ENCODE data around the gene CFAP221.

CFAP221 gene

DNA sequence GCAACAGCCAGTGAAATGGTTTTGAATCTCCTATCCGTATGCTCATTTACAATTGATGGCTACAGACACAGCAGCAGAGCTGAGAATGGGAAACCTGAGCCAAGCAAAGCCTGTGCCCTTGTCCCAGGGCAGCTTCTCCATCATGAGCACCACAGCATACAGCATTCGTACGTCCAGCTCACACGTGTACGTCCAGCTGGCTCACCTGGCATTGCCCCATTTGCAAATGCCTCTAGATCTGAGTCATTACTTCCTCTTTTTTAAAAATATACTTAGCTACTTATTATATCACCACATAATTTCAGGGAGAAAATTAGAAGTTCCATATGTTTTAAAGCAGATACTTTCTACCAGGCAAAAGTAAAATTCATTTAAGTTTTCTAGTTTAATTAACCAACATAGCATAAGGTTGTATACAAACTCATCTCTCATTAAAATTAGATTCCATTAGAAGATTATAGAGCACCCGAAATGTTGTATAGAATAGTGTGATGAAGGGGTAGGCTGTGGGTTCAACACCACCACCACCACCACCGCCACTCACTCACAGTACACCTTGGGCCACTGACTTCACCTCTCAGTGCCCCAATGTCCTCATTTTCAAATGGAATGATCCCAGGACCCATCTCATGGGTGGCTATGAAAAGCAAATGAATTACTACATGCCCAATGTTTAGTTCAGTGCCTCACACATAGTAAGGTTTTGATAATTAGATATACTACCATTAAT lies 103.4 kb downstream of the CFAP221 start:
- DNase-seq, result peak; percentile 6

DNA sequence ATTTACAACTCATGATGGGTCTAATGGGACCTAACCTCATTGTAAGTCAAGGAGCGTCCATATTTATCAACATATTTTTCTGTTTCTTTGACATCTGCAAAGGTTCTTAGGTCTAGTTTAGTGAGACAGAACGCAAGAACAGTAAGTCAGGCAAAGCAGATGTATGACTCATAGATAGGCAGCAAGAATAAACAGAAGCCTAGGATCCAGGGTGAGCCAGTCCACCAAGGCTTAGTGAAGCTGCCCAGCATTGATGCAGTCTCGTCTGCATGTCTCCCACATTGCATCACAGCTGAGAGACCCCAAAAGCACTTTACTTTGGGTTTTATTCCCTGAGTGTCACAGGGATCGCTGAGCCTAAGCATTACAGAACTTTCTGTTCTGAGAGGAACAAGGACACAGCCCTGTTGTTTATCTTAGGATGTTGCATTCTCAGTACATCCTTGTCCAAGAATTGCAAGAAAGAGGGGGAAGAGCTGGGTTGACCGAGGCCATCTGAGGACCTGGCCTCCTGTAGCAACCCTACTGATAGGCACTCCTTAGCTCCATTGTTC lies 105.2 kb downstream of the CFAP221 start:
- no peak for DNase-seq

DNA sequence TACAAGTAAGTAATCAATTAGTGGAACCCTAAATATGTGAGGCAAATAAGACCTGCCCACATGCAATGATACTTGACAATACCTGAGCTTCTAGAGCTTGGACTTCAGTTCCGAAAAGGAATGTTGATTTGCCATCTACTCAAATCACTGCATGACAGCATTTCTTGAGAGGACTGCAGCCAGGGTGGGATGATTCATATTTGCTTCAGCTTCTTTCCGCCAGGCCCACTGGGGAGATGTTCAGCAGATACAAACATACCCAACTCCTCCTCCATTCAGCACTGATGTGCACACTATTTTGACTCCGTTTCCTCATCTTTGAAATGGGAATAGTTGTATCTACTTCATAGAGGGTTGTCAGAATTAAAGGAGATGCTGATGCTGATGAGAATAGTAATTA lies 106.0 kb downstream of the CFAP221 start:
- no peak for DNase-seq

DNA sequence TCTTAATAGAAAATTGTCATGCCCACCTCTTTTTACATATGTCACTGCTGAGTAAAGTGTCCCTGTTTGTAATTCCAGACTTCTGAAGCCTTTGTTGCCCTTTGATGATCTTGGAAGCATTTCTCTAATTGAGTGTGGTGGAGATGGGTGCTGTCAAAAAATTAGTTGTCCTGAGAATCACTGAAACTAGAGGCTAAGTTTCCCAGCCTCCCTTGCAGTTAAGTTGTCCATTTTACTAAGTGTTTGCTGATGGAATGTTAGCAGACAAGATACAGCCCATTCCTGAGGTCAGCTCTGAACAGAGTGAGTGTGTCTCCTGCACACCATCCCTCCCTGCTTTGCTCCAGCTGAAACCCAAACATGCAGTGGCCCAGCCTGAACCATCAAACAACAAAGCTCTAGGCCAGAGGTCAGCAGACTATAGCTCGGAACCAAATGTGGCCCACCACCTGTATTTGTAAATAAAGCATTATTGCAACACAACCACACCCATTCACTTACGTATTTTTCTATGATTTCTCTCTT lies 106.7 kb downstream of the CFAP221 start:
- DNase-seq, result no peak

DNA sequence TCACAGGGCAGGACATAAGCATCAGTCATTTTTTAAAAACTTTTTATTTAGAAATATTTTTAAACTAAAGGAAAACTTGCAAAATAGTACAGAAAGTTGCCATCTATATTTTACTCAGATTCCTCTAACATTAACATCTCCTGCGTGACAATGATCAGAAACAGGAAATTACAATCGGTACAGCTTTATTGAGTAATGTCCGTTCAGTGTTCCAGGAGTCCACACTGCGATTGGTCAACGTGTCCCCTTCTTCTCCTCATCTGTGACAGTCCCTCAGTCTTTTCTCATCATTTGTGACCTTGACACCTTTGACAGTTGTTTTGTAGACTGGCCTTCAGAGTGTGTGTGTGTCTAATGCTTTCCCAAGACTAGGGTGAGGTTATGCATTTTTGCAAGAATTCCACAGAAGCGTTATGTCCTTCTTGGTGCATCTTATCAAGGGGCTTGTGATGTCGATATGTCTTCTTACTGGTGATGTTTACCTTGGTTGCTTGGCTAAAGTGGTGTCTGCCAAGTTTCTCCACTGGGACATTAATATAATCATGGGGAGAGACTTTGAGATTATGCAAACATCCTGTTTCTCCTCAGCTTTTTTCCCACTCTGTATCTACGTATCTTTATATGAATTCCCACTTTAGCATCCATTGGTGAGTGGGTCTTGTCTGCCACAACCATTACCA lies 113.4 kb downstream of the CFAP221 start:
- DNase-seq, result no peak

DNA sequence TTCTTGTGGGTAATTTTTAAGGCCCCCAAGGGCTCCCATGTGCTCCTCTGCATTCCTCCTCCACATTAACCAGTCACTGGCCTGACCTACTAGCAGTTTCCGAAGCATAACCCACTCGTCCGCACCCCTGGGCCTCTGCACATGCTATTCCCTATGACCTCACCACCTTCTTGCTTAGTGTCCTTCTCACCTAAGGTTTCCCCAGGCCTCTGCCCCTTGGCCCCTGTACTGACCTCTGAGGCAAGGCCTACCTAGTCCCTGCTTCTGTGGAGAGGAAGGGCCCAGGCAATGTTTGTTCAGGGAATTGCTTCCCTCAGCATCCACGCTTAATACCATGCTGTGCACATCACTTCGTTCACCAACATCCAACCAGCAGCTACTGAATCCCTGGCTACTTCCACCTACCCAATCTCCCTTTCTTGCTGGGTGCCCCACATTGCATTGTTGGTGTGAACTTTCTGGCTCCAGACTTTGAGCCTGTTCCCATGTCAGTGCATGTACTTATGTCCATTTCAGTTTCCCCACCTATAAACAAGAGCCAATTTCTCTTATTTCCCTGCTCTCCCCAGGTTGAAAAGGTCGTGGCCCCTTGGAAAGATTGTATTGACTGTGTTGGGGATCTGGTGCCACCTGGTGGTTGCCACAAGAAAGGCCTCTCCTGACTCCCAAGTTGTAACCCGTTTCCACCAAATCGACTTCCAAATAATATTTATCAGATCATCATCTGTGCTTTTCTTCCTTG lies 115.5 kb downstream of the CFAP221 start:
- DNase-seq, result peak; percentile 45

DNA sequence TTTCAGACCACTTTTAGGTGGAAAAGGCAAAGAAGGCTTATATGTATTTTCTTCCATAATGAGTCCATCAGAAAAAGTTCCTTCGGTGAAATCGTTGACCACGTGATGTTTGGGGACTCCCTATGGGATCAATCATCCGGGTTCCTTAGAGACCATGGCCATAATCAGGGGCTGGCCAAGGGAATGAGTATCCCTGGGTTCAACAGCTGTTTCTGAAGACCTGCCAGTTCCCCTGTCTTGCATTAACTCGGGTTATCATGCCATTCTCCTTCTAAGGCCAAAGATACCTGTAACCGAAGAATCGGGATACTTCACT lies 116.1 kb downstream of the CFAP221 start:
- DNase-seq, result no peak

DNA sequence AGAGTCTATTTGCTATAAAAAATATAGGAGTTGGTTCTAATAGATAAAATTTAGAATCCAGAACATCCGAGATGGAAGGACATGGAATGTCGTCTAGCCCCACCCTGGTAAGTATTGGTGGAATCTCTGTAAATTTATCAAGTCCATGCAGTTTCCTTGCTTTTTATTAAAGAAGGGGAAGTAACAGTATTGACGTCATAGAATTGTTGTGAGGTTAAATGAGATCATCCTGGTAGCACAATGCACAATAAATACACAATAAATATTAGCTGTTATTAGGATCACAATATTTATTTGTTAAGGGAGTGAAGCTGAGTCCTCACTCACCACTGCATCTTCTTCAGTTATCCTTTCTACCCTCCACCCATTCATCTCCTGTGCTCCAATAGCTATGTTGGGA lies 118.0 kb downstream of the CFAP221 start:
- DNase-seq, result no peak

DNA sequence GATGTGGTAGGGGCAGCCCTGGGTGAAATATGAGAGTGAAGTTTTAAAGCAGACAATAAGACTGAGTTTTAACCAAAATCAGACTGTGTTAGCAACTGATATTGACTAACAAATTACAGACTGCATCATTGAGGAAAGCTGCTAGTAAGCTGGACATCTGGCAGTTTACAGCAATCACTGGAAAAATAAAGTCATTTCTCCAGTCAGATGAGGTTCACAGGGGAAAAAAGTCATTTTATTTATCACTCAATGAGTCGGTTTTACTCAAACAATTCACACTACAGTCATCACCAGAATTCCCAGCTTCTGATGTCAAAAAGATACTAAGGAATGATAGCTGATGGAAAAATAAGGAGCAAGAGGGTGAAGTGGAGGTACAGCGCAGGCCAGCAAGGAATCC lies 124.3 kb downstream of the CFAP221 start:
- no peak for DNase-seq

DNA sequence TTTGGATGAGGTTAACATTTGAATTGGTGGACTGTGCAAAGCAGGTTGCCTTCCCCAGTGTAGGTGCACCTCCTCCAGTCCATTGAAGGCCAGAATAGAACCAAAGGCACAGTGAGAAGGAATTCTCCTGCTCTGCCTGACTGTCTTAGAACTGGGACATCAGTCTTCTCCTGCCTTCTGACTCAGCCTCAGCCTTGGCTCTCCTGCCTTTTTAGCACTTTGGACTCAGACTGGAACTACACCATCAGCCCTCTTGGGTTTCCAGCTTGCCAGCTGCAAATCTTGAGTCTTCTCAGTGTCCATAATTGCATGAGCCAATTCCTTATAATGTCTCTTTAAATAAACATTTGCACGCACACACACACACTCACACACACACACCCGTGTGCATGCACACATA lies 126.8 kb downstream of the CFAP221 start:
- DNase-seq, result no peak

DNA sequence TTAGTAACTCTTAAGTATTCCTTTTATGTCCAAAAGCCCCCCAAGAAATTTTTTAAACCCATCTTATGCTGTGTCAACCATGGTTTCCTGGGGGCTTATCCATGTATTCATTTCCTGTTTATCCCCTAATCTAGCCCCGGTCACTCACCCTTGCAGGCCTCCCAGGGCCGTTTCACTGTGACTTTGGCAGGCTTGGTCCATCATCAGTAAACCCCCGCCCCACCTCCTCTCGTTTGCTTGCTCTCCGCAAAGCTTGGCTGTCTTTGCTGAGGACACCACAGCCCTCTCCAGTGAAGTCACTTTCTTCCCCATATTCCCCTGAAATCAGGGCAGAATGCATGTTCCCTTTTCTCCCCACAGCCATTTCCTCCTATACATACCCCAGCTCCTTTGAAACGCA lies 127.5 kb downstream of the CFAP221 start:
- DNase-seq, result no peak

DNA sequence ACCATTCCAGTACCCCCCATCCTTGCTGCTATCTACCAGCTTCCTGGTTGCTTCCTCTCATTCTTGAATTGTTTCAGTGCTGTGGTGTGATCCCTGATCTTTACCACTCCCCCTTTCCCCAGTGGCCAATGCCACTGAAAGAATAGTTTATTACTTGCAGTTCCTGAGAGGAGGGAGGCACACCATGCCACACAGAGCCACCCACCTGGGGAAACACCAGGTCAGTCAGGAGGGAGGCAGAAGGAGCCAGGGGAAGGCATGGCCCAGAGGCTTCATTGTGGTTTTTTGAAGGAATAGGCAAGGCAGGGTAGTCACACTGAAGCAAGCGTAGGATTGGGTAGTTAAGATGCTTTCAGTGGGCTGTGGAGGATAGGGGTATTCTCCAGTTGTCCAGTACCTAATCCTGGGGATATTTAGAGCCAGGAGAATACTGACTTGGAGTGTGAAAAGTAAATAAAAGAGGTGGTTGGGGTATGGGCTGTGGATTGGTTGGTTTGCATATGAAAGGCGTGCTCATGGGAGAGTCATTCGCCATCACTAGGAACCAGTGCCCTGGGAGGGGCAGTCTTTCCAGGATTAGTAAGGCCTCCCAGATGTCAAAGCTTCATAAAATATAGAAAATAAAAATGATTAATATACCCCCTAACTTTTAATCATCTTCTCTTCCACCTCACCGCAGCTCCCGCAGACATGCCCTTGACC lies 128.1 kb downstream of the CFAP221 start:
- no peak for DNase-seq

DNA sequence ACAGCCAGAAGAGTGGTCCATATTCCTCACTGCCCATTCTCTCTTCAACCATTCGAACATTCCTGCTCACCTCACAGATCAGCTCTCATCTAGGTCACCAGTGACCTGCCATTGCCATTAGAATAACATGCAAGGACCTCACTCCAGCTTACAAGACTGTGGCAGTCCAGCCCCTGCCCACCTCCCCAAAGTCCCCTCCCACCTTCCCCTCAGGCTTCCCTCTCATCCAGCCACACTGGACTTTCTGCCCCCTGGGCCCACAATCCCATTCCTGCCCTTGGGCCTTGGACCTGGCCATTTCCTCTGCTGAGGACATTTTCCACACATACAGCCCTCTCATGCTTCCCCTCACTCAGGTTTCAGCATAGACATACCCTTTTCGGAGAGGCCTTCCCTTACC lies 129.5 kb downstream of the CFAP221 start:
- no peak for DNase-seq

DNA sequence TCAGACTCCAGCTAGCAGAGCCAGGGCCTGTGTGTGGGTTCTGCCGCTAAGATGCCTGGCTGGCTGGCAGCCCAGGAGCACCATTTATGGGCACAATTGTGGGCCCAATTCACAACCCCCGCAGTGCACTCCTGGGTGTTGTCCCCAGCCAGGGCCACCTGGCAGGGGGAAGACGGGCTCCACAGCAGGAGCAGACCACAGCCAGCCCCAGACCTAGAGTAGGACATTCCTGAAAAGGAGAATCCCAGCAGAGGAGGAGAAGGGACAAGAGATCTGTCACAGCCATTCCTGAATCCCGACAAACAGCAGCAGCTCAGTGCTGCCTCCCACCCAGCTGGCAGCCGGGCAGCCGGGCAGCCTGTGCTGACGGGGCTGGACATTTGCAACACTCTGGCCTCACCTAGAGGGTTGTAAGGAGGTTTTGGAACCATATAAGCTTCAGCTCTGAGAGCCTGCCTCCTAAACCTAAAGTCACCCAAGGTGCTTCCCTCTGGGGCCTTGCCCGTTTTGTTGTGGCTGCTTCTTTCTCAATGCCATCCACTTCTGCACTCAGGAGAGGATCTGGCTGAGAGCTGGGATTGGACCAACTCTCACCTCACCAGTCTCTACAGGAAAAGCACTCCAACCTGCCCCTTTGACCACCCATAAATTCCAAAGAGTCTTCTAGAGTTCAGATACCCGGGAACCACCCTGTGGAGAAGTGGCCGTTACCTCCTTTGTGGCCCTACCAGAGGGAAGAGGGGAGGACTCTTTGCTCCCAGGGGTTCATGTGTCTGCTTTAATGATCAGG lies 130.7 kb downstream of the CFAP221 start:
- DNase-seq, result no peak

DNA sequence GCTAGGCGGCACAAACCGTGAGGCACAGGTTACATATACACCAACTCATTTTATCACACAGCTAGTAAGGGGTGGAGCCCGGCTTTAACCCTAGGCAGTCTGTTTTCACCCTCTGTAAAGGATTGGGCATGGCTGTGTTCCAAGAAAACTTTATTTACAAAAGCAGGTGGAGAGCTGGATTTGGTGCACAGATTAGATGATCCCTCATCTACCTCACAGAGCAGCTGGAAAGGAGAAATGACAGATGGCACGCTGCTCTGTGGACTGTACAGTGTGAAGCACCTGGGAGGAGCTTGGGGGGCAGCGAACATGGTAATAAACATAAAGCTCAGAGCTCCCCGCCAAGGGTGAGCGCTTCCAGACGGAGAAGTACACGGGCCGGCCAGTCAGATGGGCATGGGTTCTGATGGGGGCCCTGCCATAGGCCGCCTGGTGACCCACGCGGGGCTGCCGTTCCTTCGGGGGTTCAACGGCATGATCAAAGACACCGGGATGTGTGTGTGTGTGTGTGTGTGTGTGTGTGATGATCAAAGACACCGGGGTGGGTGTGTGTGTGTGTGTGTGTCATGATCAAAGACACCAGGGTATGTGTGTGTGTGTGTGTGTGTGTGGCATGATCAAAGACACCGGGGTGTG lies 133.9 kb downstream of the CFAP221 start:
- no peak for DNase-seq

DNA sequence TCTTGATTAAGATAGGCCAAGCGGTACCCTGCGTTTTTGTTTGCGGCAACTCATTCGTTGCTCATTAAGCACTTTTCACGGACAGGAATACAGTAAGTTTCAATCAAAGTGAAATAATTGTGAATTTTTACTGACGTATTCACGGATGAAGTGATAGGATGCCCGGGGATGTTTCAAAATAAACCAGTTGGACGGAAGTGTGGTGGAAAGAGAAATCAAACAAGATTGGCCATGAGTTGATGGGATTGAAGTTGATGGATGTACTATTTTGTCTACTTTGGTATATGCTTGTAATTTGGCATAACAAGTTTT lies 135.2 kb downstream of the CFAP221 start:
- no peak for DNase-seq

DNA sequence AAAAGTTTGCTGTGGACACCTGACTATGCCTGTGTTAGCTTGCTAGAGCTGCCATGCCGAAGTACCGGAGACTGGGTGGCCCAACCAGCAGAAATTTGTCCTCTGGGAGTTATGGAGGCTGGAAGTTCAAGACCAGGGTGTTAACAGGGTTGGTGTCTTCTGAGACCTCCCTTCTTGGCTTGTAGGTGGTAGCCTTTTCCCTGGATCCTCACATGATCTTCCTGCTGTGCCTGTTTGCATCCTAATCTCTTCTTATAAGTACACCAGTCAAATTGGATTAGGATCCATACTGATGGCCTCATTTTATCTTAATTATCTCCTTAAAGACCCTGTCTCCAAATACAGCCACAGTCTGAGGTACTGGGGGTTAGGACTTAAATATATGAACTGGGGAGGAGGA lies 135.6 kb downstream of the CFAP221 start:
- DNase-seq, result no peak

DNA sequence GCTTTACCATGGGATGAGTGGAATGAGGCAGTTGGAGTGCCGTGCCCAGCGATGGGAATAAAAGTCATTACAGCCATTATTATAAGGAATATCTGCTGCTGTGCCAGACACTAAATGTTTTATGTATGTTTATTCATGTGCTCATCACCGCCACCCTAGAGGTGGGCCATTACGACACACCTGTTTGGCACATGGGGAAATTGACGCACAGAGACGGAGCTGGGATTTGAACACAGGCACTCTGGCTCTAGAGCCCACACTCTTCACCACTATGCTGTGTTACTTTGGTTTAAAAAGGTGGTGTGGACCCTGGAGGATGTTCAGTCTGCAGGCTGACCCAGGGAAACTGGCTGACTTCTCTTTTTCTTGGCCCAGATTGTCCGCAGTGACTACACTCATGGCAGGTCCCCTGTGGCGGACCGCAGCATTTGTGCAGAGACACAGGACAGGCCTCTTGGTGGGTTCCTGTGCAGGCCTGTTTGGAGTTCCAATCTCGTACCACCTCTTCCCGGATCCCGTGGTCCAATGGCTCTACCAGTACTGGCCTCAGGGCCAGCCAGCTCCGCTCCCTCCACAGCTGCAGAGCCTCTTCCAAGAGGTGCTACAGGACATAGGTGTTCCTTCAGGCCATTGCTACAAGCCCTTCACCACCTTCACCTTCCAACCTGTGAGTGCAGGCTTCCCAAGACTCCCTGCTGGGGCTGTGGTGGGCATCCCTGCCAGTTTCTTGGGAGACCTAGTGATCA lies 136.4 kb downstream of the CFAP221 start:
- DNase-seq, result no peak

DNA sequence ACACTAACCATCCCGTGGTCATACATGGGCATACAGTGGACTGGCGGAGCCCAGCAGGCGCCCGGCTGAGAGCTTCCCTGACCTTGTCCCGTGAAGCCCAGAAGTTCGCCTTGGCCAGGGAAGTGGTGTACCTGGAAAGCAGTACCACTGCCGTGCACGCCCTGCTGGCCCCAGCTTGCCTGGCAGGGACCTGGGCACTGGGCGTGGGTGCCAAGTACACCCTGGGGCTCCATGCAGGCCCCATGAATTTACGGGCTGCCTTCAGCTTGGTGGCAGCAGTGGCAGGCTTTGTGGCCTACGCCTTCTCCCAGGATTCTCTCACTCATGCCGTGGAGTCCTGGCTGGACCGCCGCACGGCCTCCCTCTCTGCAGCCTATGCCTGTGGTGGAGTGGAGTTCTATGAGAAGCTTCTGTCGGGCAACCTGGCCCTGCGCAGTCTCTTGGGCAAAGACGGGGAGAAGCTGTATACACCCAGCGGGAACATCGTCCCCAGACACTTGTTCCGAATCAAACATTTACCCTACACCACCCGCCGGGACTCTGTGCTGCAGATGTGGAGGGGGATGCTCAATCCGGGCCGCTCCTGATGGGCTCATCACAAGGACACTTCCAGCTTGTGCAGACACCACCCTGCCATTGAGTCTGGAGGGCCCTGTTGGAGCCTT lies 137.1 kb downstream of the CFAP221 start:
- no peak for DNase-seq

DNA sequence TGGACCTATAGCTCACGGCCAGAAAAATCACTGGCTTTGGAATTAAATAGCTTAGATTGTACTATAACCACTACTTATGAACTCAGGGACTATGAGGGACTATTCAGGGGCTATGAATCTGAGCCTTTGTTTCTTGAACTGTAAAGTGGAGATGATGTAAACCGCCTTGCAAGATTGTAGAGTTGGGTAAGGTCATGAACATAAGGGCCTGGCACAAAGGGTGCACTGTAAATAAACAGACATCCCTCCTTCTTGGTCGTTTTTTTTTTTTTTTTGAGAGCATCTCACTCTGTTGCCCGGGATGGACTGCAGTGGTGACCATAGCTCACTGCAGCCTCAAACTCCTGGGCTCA lies 137.6 kb downstream of the CFAP221 start:
- DNase-seq, result no peak

DNA sequence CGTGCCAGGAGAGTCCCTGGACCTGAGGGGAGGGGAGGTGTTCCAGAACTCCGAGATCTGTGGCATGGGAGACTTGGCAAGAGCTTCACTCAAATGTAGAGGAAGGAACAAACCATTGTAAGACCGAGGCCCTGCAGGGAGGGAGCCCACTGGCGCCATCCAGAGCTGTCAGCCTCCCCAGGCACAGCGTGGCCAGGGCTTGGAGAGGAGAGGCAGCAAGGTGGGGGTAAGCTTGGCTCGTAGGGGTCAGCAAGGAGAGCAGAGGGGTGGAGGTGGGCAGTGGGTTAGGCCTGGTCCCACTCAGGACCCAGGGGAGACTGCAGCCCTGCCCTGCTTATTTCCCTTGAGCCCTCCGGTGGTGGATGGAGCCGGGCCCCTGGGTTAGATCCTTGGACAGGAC lies 138.3 kb downstream of the CFAP221 start:
- DNase-seq, result no peak
